ENCODE data around the gene RPN2.

The RPN2 gene

DNA sequence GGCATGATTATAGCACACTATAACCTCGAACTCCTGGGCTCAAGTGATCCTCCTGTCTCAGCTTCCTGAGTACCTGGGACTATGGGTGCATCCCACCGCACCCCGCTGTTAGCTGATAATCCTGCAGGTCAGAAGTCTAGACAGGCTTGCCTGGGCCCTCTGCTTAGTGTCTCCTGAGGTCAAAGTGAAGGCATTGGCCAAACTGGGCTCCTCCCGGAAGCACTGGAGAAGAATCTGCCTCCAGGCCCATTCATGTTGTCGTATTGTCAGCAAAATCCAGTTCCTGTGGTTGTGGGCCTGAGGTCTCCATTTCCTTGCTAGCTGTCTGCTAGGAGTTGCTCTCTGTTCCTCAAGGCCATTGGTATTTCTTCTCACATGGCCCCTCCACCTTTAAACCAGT lies 6.6 kb downstream of the RPN2 start:
- DNase-seq (ENCODE audit: low read depth), result no peak

DNA sequence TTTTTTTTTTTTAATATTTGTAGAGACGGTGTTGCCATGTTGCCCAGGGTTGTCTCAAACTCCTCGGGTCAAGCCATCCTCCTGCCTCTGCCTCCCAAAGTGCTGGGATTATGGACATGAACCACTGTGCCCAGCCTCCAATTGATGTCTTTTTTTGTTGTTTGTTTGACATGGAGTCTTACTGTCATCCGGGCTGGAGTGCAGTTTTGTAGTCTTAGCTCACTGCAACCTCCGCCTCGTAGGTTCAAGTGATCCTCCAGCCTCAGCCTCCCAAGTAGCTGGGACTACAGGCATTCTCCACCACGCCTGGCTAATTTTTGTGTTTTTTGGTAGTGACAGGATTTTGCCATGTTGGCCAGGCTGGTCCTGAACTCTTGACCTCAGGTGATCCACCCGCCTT lies 9.7 kb downstream of the RPN2 start:
- no peak for DNase-seq (ENCODE audit: low read depth)

DNA sequence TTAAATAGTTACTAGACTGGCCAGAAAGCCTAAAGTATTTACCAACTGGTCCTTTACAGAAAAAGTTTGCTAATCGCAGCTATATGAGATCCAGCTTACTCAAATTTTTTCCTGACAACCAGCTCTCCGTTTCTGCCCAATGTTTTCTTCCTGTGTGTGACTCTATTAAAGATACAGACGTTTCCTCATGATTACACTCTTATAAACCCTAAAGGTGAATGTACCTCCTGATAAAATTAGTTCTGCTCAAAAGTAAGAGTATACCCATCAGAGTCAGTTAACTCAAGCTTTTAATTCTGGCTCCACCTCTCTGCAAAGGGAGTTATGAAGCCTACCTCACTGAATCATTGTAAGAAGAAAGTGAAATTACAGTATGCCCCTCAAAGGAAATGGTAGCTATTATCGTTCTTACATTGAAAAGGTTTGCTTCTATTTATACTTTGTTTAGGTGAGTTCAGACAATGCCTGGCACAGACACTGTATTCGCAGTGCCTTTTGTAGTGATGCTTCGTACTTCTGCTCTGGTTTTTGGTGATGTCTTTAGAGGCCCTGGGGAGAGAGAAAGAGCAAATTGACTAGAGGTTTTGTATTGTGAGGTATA lies 10.4 kb downstream of the RPN2 start:
- no peak for DNase-seq (ENCODE audit: low read depth)

DNA sequence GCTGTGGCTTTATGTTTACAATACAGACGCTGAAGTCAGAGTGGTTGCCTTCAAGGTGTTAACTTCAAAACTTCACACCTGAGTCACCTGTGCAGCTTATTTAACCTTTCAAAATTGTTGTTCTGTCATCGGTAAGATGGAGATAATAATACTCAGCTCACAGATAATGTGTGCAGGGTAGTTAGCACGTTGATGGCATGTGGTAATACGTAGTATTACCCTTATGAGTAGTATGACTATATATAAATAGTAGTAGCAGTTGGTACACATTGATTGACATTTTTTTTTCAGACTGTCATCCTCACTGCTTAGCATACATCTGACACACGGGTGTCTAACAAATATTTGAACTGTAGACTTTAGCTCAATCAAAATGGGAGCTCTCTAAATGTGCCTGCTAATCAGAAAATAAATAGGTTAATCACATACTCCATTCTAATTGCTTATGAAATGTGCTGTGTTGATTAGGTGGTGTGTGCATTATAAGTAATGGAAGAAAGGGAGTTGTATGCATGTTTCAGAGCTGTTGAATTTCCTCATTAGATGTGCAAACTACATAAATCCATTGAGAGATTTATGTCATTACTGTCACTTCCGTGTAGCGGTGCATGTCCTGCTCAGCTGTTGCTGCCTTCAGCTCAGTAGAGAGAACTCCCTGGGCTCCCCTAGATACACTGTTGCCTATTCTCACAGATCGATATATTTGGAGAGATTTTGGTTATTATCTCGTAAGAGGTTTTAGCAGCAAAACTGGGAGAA lies 11.4 kb downstream of the RPN2 start:
- DNase-seq (ENCODE audit: low read depth), result no peak

DNA sequence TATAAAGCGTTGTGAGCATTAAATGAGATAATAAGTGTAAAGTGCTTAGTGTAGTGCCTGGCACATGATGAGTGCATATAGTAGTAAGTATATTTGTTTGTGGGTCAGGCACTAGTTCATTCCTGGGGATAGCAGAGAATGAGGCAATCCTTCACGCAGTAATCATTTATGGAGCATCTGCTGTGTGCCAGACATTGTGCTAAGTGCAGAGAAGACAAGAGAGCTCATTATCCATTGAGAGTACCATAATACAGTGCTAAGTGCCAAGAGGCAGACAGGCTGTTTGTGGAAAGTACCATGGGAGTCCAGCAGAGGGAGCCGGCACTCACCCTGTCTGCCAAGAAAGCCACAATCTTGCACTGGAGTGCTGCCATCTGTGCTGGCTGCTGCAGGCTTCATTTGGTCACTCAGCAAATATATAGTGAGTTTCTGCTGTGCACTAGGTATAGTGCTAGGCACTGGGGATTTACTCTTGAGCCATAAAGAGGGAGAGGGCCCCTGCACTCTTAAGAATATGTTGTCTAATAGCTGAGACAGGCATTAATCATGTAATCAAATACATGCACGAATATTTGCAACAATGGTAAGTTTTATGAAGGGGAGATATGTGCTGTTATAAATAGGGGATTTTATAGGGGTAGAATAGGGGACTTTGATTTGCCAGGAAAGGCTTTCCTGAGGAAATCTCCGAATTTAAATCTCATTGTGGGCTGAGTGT lies 13.2 kb downstream of the RPN2 start:
- DNase-seq (ENCODE audit: low read depth), result peak; percentile 52

DNA sequence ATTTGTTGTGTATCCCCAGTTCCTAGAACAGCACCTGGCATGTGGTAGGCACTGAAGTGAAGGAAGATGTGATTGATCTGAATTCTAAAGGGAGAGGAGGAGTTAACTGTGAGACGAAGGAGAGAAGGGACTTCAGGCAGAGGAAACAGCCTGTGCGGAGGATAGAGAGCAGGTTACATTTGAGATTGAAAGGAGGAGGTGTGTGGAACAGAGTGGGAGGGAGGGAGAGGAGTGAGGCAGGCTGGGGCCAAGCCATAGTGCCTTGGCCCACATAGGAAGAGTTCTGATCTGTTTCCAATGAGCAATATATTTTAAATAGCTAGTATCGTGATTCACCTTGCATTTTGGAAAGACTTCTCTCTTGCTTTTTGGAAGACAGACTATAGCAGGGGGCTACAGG lies 14.1 kb downstream of the RPN2 start:
- no peak for DNase-seq (ENCODE audit: low read depth)

DNA sequence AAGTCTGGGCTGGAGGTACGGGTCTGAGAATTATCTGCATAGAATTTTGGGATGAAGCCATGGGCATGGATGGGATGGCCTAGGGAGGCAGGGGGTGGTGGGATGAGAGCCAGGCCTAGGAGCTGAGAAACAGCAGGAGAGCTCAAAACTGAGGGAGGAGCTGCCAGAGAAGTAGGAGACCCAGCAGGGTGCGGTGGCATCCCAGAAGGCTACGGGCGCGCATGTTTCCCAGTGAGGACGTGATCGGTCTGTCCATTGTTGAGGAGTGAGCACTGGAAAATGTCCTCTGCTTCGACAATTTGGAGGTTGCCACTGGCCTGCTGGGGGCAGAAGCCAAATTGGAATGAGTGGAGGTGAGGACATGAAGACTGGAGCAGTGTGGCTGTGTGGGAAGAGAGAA lies 14.7 kb downstream of the RPN2 start:
- DNase-seq (ENCODE audit: low read depth), result no peak

DNA sequence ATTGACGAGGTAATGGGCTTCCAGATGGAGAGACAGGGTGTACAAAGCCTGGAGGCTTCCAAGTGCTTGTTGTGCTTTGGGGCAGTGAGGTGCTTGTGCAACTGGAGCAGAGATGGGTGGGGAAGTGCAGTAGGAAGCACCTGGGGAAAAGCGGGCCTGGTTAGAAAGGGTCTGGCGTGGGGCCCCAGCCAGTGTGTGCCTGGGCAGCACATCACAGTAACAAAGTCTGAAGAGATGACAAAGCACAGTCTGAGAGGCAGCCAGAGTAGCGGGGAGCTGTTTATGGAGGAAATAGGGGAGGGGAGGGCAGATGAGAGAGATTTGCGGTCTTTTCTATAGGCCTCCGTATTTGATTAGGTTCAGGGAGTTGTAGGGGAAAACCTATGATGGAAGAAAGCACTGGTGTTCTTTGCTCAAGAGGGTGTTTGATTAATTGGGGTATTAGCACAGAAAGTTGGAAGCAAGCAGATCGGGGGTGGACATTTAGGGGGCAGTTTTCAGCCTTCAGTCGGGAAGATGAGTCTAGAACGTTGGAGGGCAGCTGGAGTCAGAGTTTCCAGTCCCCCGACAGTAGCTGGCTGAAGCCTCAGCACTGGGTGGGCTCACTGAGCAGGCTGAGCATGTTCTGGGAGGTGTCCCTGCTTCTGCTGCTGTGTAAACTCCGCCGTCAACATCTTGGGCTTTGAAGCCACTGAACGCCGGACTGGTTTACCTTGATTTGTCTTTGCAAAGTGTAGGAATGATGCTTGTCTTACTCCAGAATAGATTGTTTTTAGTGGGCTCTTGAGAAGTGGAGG lies 15.7 kb downstream of the RPN2 start:
- no peak for DNase-seq (ENCODE audit: low read depth)

DNA sequence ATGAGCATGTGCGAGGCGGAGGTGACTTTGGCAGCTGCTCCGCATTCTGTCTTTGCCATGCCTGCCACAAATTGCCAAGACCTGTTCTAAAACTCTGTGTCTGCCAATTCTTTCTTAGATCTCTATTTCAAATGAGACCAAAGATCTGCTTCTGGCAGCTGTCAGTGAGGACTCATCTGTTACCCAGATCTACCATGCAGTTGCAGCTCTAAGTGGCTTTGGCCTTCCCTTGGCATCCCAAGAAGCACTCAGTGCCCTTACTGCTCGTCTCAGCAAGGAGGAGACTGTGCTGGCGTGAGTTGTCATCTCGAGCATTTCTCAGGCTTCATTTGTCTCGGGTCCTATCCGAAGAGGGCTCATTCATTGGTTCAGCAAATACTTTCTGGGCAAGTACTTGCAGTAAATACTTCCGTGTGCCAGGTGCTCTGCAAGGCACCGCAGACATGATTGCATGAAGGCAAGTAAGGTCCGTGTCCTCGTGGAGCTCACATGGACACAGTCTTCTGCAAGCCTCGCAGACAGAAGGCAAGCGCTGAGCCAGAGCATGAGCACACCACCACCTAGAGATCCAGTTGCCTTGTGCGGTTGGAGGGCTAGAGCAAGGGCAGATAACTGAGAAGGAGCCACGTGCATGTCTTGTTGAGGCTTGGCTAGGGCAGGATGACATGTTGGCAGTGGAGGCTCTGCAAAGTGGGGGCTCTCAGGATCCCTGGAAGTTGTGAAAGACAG lies 20.0 kb downstream of the RPN2 start:
- no peak for DNase-seq (ENCODE audit: low read depth)

DNA sequence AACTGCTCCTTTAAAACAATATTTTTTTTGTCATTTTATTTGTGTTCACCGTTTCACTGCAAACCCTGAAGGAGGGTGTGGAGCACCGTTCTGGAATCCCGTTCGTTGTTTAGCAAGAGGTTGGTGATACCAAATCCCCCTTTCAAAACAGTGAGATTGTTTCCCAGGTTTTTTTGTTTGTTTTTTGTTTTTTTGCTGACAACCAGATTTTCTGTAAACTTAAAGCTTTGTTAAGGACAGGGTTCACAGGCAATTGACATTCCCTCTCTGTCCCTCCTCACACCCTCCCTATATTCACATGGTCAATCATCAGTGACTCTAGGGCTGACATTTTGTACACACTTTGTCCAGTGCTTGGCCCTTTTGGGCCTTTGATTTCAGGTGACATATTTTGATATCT lies 21.2 kb downstream of the RPN2 start:
- no peak for DNase-seq (ENCODE audit: low read depth)

DNA sequence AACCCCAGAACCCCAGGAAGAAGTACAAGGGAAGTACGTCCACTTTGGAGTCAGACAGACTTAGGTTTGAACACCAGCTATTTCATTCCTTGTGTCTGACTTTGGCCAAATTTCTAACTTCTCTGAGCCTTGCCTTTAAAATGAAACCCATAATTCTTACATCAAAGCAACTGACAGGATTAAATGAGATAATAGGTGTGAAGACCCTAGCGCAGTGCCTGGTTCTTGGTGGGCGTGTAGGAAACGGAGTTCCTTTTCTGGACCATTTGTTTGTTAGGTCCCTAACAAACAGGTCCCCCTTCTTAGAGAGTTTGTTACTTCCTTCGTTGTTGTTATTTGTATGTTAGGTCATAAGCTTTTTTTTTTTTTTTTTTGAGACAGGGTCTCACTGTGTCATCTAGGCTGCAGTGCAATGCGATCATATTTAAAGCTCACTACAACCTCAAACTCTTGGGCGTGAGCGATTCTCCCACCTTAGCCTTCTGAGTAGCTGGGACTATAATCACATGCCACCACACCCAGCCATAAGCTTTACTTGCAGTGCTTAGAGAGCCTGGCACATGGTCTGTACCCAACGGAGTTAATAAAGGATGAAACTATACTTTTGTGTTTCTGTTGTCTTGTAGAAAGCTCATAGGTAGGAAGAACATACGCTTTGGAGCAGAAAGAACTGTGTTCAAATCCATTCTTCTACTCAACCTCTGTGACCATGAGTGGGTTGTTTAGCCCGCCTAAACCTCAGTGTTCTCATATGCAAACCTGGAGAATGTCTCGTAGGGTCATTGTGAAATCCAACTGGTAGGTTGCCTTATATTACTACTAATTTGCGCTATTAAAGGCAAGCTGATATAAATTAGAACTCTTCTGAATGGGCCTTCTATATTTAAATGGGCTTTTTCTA lies 22.0 kb downstream of the RPN2 start:
- no peak for DNase-seq (ENCODE audit: low read depth)

DNA sequence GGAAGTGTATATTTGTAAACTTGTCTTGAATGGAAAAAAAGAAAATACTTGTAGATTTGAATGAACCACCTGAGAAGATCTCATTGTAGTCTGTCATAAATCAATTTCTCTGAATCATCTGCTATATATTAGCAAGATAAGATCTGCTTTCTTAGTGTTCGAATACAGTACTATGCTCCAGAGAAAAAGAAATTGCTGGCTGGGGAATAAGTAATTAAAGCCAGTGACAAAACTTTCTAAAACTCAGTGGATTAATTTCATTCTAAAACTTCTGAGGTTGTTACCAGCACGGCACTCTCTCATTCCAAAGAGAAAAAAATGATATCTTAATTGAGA lies 22.7 kb downstream of the RPN2 start:
- no peak for DNase-seq (ENCODE audit: low read depth)

DNA sequence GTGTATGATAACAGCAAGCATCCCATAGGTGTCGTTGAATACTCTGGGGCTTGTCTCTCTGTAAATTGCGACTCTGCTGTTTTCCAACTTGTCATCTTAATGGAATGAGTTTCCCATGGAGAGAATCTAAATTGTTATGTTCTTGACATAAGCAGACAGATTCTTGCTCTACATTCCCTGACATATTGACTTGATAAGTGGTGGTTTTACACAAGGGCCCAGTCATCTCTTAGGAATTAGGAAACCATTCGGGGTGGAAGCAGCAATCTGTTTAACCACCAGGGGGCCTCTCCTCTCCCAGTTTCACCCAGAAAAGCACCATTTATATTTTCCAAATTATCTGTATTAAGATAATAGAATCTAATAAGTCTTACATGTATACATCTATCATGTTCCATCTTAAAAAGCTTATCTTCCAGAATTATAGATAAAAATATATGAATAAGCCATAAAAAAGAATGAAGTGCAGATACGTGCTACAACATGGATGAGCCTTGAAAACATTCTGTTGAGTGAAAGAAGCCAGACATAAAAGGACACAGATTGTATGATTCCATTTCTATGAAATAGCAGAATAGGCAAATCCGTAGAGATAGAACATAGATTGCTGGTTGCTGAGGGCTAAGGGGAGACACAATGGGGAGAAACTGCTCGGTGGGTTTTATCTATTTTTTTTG lies 23.3 kb downstream of the RPN2 start:
- no peak for DNase-seq (ENCODE audit: low read depth)

DNA sequence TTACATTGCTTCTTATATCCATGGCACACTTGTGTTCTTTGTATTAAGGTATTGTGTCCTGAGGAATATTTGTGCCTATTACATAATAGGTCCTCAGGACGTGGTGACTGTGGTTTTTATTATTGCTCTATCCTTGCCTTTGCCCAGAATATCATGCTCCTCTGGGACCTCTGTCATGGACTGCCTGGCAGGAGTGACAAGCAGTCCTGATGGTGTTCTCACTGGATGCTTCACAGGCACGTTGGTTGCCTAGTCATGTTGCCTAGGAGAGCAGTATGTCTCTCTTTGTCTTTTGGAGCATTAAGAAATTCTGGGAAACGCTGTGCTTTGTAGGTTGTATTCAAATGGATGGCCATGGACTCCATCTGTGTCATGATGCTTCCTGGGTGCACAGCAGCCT lies 24.9 kb downstream of the RPN2 start:
- no peak for DNase-seq (ENCODE audit: low read depth)

DNA sequence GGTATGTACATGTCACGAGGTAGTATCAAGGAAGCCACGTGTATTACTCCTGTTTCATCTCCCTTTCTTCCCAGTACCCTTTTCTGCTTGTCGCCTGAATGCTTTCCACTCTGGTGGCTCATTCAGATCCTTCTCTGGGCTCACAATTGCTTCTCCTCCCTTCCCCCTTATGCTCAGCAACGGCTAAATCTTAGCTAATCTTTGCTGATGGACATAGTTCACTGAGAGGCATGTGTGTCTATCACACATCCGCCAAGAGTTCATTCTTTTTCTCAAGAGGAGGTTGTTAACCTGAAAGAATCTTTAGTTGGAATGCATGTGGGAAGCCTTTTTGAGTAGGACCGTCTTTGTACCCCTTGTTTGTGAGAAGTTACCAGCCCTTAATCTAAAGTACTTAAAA lies 26.0 kb downstream of the RPN2 start:
- DNase-seq (ENCODE audit: low read depth), result no peak

DNA sequence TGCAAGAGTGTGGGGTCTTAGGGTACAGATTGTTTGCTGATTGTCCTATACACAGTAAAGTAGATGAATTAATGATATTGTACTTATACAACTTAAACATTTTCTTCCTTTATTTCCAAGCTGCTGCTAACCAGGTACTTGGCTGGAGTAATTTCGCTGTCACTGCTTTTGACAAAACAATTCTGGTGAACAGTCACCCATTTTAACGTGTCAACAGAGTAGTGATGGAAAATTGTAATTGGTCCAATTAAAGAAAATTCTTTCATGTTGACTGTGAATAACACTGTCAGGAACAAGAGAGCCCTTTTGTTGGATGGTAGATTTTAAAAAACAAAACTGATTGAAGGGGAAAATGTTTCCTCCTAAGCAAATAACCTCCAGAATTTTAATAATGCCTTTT lies 26.7 kb downstream of the RPN2 start:
- DNase-seq (ENCODE audit: low read depth), result no peak

DNA sequence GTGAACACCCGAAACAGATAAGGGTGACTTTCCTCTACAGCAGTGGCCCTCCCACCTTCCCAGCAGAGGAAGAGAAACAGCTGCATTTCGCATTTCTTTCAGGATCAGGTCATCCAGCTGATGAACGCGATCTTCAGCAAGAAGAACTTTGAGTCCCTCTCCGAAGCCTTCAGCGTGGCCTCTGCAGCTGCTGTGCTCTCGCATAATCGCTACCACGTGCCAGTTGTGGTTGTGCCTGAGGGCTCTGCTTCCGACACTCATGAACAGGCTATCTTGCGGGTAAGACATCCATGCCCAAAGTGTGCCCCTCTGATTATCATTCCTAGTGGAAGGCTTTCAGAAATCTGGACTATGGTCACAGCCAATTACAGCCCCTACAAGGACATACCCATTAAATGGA lies 28.0 kb downstream of the RPN2 start:
- DNase-seq (ENCODE audit: low read depth), result no peak

DNA sequence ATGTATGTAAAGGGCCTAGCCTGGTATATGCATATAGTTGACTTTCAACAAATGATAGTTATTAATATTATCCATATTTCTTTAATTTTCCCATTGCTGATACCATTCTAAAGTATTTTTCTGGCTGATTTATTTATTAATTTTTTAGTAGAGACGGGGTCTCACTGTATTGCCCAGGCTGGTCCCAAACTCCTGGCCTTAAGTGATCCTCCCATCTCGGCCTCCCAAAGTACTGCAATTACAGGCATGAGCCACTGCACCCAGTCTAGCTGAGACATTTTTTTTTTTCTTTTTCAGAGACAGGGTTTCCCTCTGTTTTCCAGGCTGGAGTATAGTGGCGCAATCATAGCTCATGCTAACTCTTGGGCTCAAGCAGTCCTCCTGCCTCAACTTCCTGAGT lies 30.1 kb downstream of the RPN2 start:
- DNase-seq (ENCODE audit: low read depth), result no peak

DNA sequence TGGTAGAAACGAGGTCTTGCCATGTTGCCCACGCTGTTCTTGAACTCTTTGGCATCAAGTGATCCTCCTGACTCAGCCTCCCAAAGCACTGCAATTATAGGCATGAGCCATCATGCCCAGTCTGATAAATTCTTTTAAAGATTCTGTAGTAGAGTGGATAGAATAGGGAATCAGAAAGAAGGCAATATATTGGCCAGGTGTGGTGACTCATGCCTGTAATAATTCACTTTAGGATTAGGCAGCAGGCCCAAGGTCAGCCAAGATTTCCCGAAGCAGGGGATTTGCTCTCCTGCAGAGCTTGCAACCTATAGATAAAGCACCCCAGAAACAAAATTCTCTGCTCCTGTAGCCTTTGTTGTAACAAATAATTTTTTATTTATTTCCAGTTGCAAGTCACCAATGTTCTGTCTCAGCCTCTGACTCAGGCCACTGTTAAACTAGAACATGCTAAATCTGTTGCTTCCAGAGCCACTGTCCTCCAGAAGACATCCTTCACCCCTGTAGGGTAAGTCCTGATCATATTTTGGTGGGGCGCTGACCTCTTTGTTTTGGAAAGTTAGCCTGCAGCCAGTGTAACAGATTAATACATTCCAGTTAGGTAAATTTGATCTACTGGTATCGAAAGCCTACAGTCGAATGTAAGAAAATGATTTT lies 30.7 kb downstream of the RPN2 start:
- DNase-seq (ENCODE audit: low read depth), result no peak

DNA sequence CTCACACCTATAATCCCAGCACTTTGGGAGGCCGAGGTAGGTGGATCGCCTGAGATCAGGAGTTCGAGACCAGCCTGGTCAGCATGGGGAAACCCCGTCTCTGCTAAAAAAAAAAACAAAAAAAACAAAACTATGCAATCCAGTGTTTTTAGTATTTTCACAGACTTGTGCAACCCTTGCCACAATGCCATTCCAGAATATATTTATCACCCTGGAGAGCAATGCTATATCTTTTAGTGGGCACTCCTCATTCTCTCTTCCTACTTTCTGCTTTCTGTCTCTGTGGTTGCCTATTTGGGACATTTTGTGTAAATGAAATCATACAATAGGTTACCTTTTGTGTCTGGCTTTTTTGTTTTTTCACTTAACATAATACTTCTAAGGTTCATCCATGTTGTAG lies 39.3 kb downstream of the RPN2 start:
- no peak for DNase-seq (ENCODE audit: low read depth)

All from activated T-helper 9 cell treated with anti-CD3 and anti-CD28 coated beads, Interleukin-2, amount 50 U/mL, for 16 hours (primary cell).